Inflammatory macrophage (primary cell): ENCODE data around the gene SPAAR.
"Not testable (repeated sequence)": the region's sequence is repeated elsewhere in the genome, so short reads cannot be mapped to it uniquely, and the experiment has no call there.

Experiments
- DNase-seq, 2 donors: peaks; one replicate each; pipeline ENCODE4 v3.0.0-alpha.2; 2020 to 2022

The SPAAR gene

GRCh38 chr9:35905051-35905781 is 4.1 kb upstream of the SPAAR start:
- no peak for DNase-seq

- DNase-seq = no peak
These were observed 3.2 kb upstream of the SPAAR start, which contains the start of gene HRCT1 for GRCh38 chr9:35905912-35906679. TSS of gene HRCT1 (plus strand) at chr9:35906202. CDS start at chr9:35906288, 86 bp downstream.

- no peak for DNase-seq
These were observed 2.2 kb upstream of the SPAAR start for GRCh38 chr9:35906923-35907699.

GRCh38 chr9:35907711-35908503 is 1.4 kb upstream of the SPAAR start:
- peak; percentile 40 to 55 for DNase-seq

GRCh38 chr9:35908504-35909125 is 675 bp upstream of the SPAAR start:
- no peak for DNase-seq

GRCh38 chr9:35909687-35910612 is 660 bp downstream of the SPAAR start:
- no peak for DNase-seq

- peak; percentile 33 to 39 for DNase-seq
These were observed 1.5 kb downstream of the SPAAR start for GRCh38 chr9:35910613-35911359.

GRCh38 chr9:35911690-35912089 is 2.4 kb downstream of the SPAAR start:
- DNase-seq = no peak

- DNase-seq = no peak
These were observed 3.6 kb downstream of the SPAAR start for GRCh38 chr9:35912791-35913400.

GRCh38 chr9:35913429-35913828 is 4.1 kb downstream of the SPAAR start:
- not testable (repeated sequence) for DNase-seq

- peak in 1 of 2 donors; percentile 9 for DNase-seq
These were observed 5.1 kb downstream of the SPAAR start for GRCh38 chr9:35914301-35914807.

- DNase-seq = no peak
These were observed 6.5 kb downstream of the SPAAR start for GRCh38 chr9:35915681-35916294.

GRCh38 chr9:35917261-35917660 is 8.0 kb downstream of the SPAAR start:
- DNase-seq = no peak

GRCh38 chr9:35918780-35919179 is 9.5 kb downstream of the SPAAR start:
- DNase-seq = no peak

- no peak for DNase-seq
These were observed 10.1 kb downstream of the SPAAR start for GRCh38 chr9:35919212-35920008.

- no peak for DNase-seq
These were observed 10.8 kb downstream of the SPAAR start for GRCh38 chr9:35920051-35920620.

GRCh38 chr9:35923598-35923926 is 14.3 kb downstream of the SPAAR start:
- no peak for DNase-seq
